Tibial nerve (tissue), 3 donors: ENCODE data around the gene PIP5KL1.

Experiments
- CTCF ChIP-seq, 5 experiments: fragments of 200-600 bp in 3 of 5; fragments of 450-650 bp in 2 of 5; sonication (generic) in 3 of 5; IDR thresholded peaks; one replicate each; pipeline ENCODE4 v1.5.1; 2016 to 2019; ENCODE audit warnings: antibody characterized with exemption in 5 of 5, mild to moderate bottlenecking in 3 of 5, moderate library complexity in 2 of 5
- POLR2A ChIP-seq, 2 donors: fragments of 450-650 bp; IDR thresholded peaks; one replicate each; pipeline ENCODE4 v1.6.1; 2017; ENCODE audit warnings: antibody characterized with exemption in 2 of 2, mild to moderate bottlenecking in 2 of 2, moderate library complexity in 2 of 2

GRCh38 chr9:127897193-127897692, 33.3 kb downstream of the PIP5KL1 start:
- peak in 1 of 2 donors; percentile 47 for TF ChIP-seq POLR2A (IDR thresholded peaks at IDR 0.05)
- no peak for TF ChIP-seq CTCF (IDR thresholded peaks at IDR 0.05)
